ENCODE results near the gene NTN4.

DNA sequence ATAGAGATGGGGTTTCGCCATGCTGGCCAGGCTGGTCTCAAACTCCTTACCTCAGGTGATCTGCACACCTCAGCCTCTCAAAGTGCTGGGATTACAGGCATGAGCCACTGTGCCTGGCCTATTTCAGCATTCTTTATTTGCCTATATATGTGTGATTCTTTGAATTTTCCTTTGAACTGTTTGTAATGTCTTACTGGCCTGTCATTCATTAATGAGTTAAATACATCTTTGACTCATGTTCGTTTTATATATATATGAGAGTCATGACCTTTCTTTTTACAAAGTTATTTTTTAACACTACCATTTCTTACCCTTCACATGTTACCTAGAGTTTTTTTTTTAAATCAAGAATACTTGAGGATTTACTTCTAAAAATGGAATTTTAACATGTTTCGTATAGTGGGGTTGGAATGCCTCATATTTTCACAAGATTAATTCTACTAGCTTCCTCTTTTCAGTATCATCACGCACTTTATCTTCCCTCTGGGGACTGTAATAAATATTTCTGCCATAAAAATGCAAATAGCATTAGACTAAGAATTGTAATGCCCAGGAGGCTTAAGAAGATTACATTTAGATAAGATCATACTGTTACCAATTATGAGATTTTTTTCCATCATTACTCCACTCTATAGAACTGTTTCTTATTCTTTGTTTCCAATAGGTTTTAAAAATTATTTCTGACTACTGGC is 66.7 kb downstream of the NTN4 start:
- TF ChIP-seq, protein P1, sequence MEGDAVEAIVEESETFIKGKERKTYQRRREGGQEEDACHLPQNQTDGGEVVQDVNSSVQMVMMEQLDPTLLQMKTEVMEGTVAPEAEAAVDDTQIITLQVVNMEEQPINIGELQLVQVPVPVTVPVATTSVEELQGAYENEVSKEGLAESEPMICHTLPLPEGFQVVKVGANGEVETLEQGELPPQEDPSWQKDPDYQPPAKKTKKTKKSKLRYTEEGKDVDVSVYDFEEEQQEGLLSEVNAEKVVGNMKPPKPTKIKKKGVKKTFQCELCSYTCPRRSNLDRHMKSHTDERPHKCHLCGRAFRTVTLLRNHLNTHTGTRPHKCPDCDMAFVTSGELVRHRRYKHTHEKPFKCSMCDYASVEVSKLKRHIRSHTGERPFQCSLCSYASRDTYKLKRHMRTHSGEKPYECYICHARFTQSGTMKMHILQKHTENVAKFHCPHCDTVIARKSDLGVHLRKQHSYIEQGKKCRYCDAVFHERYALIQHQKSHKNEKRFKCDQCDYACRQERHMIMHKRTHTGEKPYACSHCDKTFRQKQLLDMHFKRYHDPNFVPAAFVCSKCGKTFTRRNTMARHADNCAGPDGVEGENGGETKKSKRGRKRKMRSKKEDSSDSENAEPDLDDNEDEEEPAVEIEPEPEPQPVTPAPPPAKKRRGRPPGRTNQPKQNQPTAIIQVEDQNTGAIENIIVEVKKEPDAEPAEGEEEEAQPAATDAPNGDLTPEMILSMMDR (IDR thresholded peaks at IDR 0.05) = no peak
- no peak for TF ChIP-seq POLR2AphosphoS5 (IDR thresholded peaks at IDR 0.05)
